ENCODE results near the gene FASLG.

- no peak for TF ChIP-seq JUND (IDR thresholded peaks at IDR 0.05)
- TF ChIP-seq, protein P1, sequence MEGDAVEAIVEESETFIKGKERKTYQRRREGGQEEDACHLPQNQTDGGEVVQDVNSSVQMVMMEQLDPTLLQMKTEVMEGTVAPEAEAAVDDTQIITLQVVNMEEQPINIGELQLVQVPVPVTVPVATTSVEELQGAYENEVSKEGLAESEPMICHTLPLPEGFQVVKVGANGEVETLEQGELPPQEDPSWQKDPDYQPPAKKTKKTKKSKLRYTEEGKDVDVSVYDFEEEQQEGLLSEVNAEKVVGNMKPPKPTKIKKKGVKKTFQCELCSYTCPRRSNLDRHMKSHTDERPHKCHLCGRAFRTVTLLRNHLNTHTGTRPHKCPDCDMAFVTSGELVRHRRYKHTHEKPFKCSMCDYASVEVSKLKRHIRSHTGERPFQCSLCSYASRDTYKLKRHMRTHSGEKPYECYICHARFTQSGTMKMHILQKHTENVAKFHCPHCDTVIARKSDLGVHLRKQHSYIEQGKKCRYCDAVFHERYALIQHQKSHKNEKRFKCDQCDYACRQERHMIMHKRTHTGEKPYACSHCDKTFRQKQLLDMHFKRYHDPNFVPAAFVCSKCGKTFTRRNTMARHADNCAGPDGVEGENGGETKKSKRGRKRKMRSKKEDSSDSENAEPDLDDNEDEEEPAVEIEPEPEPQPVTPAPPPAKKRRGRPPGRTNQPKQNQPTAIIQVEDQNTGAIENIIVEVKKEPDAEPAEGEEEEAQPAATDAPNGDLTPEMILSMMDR (IDR thresholded peaks at IDR 0.05; ENCODE audit: low read depth, low read length, missing input control), result no peak
- TF ChIP-seq RAD21 (IDR thresholded peaks at IDR 0.05), result no peak
- TF ChIP-seq HNF4G (IDR thresholded peaks at IDR 0.05), result no peak
- no peak for TF ChIP-seq YY1 (IDR thresholded peaks at IDR 0.05)
- TF ChIP-seq, protein P2, sequence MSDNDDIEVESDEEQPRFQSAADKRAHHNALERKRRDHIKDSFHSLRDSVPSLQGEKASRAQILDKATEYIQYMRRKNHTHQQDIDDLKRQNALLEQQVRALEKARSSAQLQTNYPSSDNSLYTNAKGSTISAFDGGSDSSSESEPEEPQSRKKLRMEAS (IDR thresholded peaks at IDR 0.05), result no peak
- no peak for TF ChIP-seq EGR1 (IDR thresholded peaks at IDR 0.05; ENCODE audit: low read depth in 2 of 2)
- no peak for TF ChIP-seq GABPA (IDR thresholded peaks at IDR 0.05 in 1 of 2, conservative IDR thresholded peaks at IDR 0.05 in 1 of 2)
- no peak for TF ChIP-seq ZBTB33 (IDR thresholded peaks at IDR 0.05)
- no peak for TF ChIP-seq TAF1 (conservative IDR thresholded peaks at IDR 0.05)
- TF ChIP-seq HNF4A (conservative IDR thresholded peaks at IDR 0.05), result no peak
Observed at GRCh38 chr1:172661107-172661506, 2.2 kb downstream of the FASLG start.
